Measurements from ENCODE around the gene KLHL40.

DNA sequence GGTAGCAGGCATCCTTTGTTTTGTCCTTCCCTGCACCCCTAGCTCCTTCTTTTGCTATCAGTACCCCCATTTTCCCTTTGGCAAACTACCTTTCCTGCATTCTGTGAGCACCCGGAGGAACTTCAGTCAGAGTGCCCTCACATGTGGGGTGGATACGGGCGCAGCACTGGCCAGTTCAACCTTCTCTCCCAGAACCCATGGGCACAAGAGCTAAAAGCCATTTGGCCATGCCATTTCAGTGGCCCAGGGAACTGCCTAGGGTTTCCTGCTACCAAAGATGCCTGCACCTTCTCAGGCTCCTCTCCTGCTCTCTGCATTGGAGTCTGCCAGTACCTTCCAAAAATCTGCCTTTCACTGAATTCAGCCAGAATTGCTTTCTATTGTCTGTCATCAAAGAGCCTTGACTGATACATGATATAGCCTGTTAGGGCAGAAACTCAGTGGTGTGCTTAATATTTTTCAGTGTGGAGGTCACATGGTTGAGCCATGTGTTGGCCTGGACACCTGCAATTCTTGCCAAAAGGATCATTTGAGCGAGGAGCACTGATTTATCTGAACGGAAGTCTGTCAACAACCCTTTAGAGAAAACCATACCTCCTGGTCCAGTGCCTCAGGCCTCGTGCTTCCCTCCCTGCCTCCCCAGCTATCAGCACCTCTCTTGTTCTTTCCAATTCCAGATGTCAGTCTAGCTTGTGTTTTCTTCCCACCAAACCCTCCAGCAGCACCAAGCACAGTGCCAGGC, 44.2 kb downstream of the KLHL40 start:
- TF ChIP-seq MAX (IDR thresholded peaks at IDR 0.05), result no peak
- TF ChIP-seq EP300 (IDR thresholded peaks at IDR 0.05; ENCODE audit: borderline replicate concordance), result no peak
- no peak for TF ChIP-seq RAD21 (IDR thresholded peaks at IDR 0.05; ENCODE audit: low read depth)
- no peak for TF ChIP-seq TAF1 (IDR thresholded peaks at IDR 0.05; ENCODE audit: low read depth)
- TF ChIP-seq REST (IDR thresholded peaks at IDR 0.05; ENCODE audit: low read depth), result no peak
- TF ChIP-seq EGR1 (IDR thresholded peaks at IDR 0.05), result no peak
- no peak for TF ChIP-seq YY1 (IDR thresholded peaks at IDR 0.05; ENCODE audit: low read depth)
- no peak for TF ChIP-seq TEAD4 (IDR thresholded peaks at IDR 0.05)

Measured in Ishikawa (cell line).